ENCODE measurements around the gene SHKBP1. TPM values are rescaled to one million over a fixed set of nuclear protein-coding genes. Genes with fewer than 3 reads are reported as not detected.

SHKBP1 gene
- total and polyA plus RNA-seq, 9 of the 15 experiments (the other 6 are each of a cell fraction or from before 2014, with no cell fraction given) = 1.2 to 58.1 (median 22.3) TPM

DNA sequence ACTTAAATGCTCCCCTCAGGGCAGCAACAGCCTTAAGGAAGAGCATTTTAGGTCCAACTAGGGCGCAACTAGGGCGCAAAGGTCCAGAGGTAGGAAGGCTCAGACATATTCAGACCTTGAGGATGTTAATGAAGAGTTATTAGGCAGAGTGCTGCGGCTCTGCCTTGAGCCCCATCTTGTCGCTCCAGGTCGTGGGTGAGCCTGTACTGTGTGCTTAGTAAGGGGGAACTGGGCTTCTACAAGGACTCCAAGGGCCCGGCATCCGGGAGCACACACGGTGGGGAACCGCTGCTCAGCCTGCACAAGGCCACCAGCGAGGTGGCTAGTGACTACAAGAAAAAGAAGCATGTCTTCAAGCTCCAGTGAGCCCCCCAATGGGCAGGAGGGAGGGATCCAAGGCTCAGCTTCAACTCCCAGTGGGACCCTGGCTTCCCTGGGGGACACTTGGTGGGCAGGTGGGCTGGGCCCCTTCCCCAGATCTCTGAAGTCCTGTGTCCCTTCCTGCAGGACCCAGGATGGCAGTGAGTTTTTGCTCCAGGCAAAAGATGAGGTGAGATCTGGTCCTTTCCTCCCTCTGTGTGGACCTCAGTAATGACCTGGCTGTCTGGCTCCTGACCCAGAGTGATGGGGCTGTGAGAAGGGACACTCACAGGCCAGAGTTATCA lies 4.7 kb upstream of the SHKBP1 start:
- Histone ChIP-seq H3K4me2 (ENCODE audit: insufficient read depth, low read length) (no peak overlapping the region), H3K9me1 (ENCODE audit: control insufficient read depth, insufficient read depth, low read length) (no peaks in the 10 kb centered on the region), H3K27ac (ENCODE audit: extremely low read depth, low read depth, low read length) (no peak overlapping the region), H3K27me3 (ENCODE audit: control insufficient read depth in 2 of 2, insufficient read depth in 2 of 2, low read length in 2 of 2) (peaks cover 6 to 10% of the 10 kb centered on the region in 2 experiments; a peak in 4 of 5 replicates), H3K36me3 (ENCODE audit: control insufficient read depth, insufficient read depth, low read length) (no peaks in the 10 kb centered on the region), H3K4me1 (replicated peaks in 1 of 2; ENCODE audit: control insufficient read depth in 2 of 2, insufficient read depth in 2 of 2, low read length in 2 of 2) (peaks cover 4 to 34% of the 10 kb centered on the region in 2 experiments), H4K20me1 (replicated peaks; ENCODE audit: control insufficient read depth, insufficient read depth, low read length) (no peaks in the 10 kb centered on the region), H3K9me3 (replicated peaks; ENCODE audit: control insufficient read depth, insufficient read depth, low read depth, low read length) (no peaks in the 10 kb centered on the region), H2AFZ (ENCODE audit: low read depth, low read length) (no peak overlapping the region), H3K9ac (ENCODE audit: insufficient read depth in 1 of 2, low read depth in 2 of 2, low read length in 2 of 2) (no peak overlapping the region), H3K79me2 (ENCODE audit: control insufficient read depth, insufficient read depth, low read length) (peaks cover under 1% of the 10 kb centered on the region; the same call in 2 of the 3 replicates), H3K4me3 (no peak overlapping the region)
- intact Hi-C loops (cut with micrococcal nuclease) (no loop called here), in situ Hi-C loops (cut with MboI) (no loop called here)
- DNase-seq (ENCODE audit: extremely low read depth in 1 of 4, low spot score in 3 of 4) (no peak), ATAC-seq (no peak), FAIRE-seq (no peak)
- WGBS (ENCODE audit: insufficient coverage, low coverage, missing lambda C conversion rate) = 44% methylated on average over 10 of the region's 10 CpGs
- ChIA-PET POLR2A (no interaction called here), CTCF (ENCODE audit: low intra/inter-chr PET ratio) (no interaction called here)
- BruUV-seq (replicated peaks) = no TSS peak
- no peak for TF ChIP-seq CHD7 (IDR thresholded peaks at IDR 0.05; ENCODE audit: low read depth, low read length)
- TF ChIP-seq SMAD3 (CRISPR knock-in tag; conservative IDR thresholded peaks at IDR 0.05) = no peak
- no peak for TF ChIP-seq MCM7 (IDR thresholded peaks at IDR 0.05)
- TF ChIP-seq, protein P1, sequence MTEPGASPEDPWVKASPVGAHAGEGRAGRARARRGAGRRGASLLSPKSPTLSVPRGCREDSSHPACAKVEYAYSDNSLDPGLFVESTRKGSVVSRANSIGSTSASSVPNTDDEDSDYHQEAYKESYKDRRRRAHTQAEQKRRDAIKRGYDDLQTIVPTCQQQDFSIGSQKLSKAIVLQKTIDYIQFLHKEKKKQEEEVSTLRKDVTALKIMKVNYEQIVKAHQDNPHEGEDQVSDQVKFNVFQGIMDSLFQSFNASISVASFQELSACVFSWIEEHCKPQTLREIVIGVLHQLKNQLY (CRISPR knock-in tag; conservative IDR thresholded peaks at IDR 0.05) = no peak
- TF ChIP-seq ZNF431 (CRISPR knock-in tag; IDR thresholded peaks at IDR 0.05) = no peak
- TF ChIP-seq TOE1 (IDR thresholded peaks at IDR 0.05; ENCODE audit: borderline replicate concordance) = no peak
- no peak for TF ChIP-seq TOE1 (CRISPR knock-in tag; IDR thresholded peaks at IDR 0.05; ENCODE audit: borderline replicate concordance, low read depth)
- TF ChIP-seq CREB1 (IDR thresholded peaks at IDR 0.05) = no peak
- no peak for TF ChIP-seq CREB1 (CRISPR knock-in tag; IDR thresholded peaks at IDR 0.05)

Data from K562 (cell line).